C4-2B (cell line): Measurements from ENCODE around the gene CTDSPL.

Experiments used
- ZFX ChIP-seq: fragments of 450-650 bp; IDR thresholded peaks from 2 replicates; pipeline ENCODE4 v1.6.1; 2017
- TF ChIP-seq, protein P1 (sequence below): fragments of 450-650 bp; conservative IDR thresholded peaks from 2 replicates; pipeline ENCODE4 v1.5.1; 2017; ENCODE audit warnings: mild to moderate bottlenecking

- TF ChIP-seq, protein P1, sequence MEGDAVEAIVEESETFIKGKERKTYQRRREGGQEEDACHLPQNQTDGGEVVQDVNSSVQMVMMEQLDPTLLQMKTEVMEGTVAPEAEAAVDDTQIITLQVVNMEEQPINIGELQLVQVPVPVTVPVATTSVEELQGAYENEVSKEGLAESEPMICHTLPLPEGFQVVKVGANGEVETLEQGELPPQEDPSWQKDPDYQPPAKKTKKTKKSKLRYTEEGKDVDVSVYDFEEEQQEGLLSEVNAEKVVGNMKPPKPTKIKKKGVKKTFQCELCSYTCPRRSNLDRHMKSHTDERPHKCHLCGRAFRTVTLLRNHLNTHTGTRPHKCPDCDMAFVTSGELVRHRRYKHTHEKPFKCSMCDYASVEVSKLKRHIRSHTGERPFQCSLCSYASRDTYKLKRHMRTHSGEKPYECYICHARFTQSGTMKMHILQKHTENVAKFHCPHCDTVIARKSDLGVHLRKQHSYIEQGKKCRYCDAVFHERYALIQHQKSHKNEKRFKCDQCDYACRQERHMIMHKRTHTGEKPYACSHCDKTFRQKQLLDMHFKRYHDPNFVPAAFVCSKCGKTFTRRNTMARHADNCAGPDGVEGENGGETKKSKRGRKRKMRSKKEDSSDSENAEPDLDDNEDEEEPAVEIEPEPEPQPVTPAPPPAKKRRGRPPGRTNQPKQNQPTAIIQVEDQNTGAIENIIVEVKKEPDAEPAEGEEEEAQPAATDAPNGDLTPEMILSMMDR, result no peak
- TF ChIP-seq ZFX, result no peak
Measured at GRCh38 chr3:37979541-37980461, 118.1 kb downstream of the CTDSPL start.
